GM19463 (cell line): ENCODE measurements around the gene SLC6A9.

ENCODE experiments used
- ATAC-seq: cut with Tn5 transposase; IDR thresholded peaks from one replicate; pipeline ENCODE4 v1.9.1; 2021; ENCODE audit warnings: mild to moderate bottlenecking, moderate library complexity; ENCODE audit not compliant: unreplicated experiment

The SLC6A9 gene

GRCh38 chr1:44048532-44049215 is 17.4 kb upstream of the SLC6A9 start:
- ATAC-seq = no peak

- no peak for ATAC-seq
Measured at GRCh38 chr1:44047131-44047530, 15.9 kb upstream of the SLC6A9 start.

- ATAC-seq = no peak
Measured at GRCh38 chr1:44045064-44045463, 13.8 kb upstream of the SLC6A9 start.

- ATAC-seq = no peak
Measured at GRCh38 chr1:44044071-44044801, 13.0 kb upstream of the SLC6A9 start.

GRCh38 chr1:44043176-44044070 is 12.2 kb upstream of the SLC6A9 start:
- ATAC-seq = no peak

GRCh38 chr1:44040846-44041245 is 9.6 kb upstream of the SLC6A9 start:
- ATAC-seq = no peak

GRCh38 chr1:44040418-44040817 is 9.2 kb upstream of the SLC6A9 start:
- ATAC-seq = no peak

- ATAC-seq = no peak
Measured at GRCh38 chr1:44038876-44039657, 7.8 kb upstream of the SLC6A9 start.

- ATAC-seq = no peak
Measured at GRCh38 chr1:44037154-44037553, 5.9 kb upstream of the SLC6A9 start.

- no peak for ATAC-seq
Measured at GRCh38 chr1:44036409-44037139, 5.3 kb upstream of the SLC6A9 start.

GRCh38 chr1:44035726-44036408 is 4.6 kb upstream of the SLC6A9 start:
- no peak for ATAC-seq

GRCh38 chr1:44034976-44035716 is 3.9 kb upstream of the SLC6A9 start:
- ATAC-seq = no peak

GRCh38 chr1:44034423-44034822 is 3.2 kb upstream of the SLC6A9 start:
- no peak for ATAC-seq

- no peak for ATAC-seq
Measured at GRCh38 chr1:44033756-44034155, 2.5 kb upstream of the SLC6A9 start.

- no peak for ATAC-seq
Measured at GRCh38 chr1:44033041-44033575, 1.8 kb upstream of the SLC6A9 start.

- no peak for ATAC-seq
Measured at GRCh38 chr1:44032170-44032790, 1.0 kb upstream of the SLC6A9 start.

GRCh38 chr1:44030605-44031251 is 534 bp downstream of the SLC6A9 start:
- ATAC-seq = peak; percentile 13
